GM21447 (cell line): ENCODE measurements around the gene HCFC1R1.

ENCODE experiments used
- ATAC-seq: cut with Tn5 transposase; IDR thresholded peaks from one replicate; pipeline ENCODE4 v1.9.1; 2021; ENCODE audit not compliant: unreplicated experiment

HCFC1R1 gene

DNA sequence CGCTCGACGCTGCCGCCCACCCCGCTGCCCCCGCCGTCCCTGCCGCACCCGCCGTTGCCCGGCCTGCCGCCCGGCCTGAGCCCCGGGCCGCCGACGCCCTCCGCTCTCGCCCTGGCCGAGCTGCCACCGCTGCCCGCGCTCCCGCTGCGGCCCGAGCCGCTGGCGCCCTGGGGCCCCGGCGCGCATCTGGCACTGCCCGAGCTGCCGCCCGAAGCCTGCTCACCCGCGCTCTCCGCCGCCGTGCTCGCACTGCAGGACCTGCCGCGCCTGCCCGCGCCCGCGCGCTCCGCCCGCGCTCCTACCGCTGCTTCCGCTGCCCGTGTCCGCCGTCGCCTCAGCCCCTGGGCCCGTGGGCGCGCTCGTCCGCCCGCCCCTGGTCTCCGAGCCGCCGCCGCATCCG is 19.4 kb downstream of the HCFC1R1 start:
- peak; percentile 1 for ATAC-seq

DNA sequence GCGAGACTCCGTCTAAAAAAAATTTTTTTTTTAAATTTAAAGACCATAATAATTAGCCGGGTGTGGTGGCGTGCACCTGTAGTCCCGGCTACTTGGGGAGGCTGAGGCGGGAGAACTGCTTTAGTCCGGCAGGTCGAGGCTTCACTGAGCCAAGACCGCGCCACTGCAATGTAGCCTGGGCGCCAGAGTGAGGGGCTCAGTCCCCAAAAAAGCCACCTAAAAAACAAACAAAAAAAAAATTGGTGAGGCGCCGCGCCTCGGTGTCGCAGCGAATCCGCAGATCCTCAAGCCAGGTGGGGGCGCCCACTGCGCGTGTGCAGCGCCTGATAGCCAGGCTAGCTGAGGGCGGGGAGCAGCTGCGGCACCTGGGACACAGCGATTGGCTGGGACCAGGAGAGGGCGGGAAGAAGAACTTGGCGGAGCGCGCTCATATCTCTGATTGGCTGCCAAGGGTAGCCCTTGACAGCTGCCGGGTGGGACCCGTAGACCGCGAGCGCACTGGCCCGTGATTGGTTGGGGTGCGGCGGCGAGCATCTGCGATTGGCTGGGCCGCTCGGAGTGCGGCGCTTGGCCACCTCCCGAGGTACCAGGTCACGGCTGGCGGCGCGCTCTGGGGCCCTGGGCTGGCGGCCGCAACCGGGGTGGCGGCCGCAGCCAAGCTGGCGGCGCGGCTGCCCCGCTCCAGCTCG is 20.0 kb downstream of the HCFC1R1 start:
- peak; percentile 95 for ATAC-seq

DNA sequence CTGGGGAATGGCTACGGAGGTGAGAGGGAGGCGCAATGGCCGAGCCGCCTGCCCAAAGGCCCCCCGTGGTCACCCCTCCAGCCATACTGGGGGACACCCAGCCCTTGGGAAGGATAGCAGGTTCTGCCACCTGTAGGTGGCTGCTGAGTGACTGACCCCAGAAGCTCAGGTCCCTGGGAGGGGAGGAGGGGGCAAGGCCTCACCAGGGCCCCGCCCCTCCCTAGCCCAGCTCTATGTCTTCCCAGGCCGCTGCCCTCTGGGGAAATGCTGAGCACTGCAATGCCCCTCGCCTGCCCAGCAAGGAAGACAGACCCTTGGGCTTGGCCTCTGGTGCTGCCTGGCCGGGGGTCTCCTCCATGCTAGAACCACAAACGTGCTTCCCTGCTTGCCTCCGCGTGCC is 22.4 kb downstream of the HCFC1R1 start:
- ATAC-seq: no peak

DNA sequence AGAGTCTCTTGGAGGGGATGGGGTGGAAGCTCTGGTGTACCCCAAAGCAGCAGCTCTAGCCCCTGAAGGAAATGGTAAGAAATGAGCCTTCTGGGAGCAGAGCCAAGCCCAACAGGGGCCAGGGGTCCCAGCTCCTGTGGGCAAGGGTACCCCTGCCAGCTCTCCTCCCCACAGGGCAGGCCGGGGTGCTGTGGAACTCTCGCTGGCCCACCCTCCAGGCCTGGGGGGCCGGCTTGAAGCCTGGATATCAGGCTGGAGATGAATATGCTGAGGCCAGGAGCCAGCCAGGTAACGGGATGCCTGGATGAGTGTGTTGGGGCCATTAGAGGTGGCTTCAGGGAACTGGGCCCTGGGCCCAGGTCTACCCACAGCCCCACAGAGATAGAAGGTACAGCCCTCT is 23.2 kb downstream of the HCFC1R1 start:
- ATAC-seq: no peak

DNA sequence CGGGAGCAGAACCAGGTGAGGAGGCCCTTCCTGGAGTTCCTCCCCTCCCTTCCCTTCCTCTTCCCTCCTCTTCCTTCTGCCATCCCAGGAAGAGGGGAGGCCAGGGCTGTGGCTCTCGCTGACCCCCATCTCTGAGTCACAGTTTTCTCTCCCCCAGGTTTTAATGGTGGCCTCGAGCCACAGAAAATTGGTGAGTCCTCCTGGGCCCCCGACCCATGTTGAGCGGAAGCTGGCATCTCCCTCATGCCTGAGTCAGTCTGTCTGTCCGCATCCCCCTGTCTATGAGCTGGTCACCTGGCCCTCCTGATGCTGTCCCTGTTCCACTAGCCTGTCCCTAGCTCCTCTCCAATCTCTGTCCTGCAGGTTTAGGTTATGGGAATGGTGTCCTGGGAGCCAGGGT is 23.8 kb downstream of the HCFC1R1 start:
- no peak for ATAC-seq

DNA sequence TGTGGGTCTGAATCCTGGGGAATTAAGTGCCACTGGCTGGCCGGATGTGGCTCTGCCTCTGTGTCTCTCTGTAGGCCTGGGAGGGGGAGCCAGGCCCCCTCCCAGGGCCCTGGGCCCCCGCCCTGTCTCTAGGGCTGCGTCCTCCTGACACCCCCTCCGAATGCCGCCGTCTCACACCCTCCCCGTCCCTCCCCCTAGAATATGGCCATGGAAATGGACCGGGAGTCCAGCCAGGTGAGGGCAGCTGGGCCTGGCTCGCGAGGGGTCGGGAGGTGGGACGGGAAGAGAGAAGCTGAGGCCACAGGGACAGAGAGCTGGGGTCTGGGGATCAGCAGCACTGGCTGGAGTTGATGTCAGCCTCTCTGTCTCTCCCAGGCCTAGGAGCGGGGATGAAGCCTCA is 27.4 kb downstream of the HCFC1R1 start:
- ATAC-seq: no peak

DNA sequence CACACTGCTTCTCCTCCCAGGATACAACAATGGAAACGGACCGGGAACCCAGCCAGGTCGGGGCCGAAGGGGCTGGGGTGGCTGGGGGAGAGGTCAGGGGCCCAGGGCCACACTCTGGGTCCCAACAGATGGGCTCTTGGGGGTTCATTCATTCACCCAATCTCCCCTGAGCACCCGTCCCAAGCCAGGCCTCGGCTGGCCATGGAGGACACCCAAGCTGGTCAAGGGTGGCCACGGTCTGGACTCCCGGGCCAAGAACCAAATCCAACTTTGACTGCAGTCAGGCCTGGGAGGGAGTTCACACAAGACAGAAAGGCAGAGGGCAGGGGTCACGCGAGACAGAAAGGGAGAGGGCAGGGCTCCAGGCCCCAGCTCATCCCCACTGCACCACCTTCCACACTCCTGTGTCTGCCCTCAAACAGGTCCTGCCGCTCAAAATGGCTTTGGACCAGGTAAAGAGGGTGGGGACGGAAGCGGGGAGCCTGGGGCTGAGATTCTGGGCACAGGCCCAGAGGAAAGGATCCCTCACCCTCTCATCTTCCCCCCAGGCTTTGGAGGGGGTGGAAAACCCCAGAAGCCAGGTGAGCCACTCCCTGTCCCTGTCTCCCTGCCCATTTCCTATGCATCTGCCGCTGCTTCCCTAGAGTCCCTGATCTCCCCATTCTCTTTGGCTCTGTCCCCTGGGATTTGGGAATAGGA is 31.2 kb downstream of the HCFC1R1 start:
- no peak for ATAC-seq

DNA sequence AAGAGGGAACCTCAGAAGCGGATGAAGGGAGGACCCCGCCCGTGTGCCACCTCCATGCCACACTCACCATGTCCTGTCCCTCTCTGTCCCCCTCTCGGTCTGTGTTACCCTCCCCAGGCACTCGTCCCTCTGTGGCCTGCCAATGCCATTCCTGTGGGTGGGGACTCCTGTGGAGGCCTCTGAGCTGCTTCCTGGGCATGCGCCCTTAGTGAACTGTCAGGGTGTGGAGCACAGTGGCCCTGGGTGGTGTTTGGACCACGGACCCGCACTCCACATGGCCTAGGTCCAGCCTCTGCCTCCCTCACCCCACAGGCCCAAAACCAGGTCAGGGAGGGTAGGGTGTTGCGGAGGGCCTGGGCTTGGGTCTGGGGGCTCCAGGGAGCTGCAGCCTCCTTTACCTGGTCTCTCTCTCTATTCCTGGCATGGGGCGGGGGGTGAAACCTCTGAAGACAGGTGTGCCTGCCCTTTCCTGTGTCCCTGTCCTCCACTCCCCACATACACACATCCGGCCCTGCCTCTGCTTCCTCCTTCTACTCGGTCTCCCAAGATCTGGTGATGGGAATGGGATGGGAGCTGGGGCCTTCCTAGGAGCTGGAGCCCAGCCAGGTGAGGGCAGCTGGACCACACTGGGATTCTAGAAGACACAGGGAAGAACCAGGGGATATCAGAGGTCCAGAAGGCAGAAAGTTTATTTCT is 32.0 kb downstream of the HCFC1R1 start:
- ATAC-seq: no peak

DNA sequence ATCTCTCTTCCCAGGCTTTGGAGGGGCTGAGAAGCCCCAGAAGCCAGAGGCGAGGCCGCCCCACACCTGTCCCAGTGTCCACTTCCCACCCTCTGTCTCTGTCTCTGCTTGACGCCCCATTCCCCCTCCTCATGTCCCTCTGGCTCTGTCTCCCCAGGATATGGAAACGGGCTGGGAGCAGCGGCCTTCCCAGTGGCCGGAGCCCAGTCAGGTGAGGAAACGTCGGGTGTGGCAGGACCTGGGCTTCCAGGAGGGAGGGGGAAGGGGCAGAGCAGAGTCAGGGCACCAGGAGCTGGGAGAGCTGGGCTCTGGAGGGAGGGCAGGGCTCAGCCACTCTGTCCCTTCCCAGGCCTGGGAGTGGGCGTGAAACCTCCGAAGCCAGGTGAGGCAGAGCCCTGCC is 32.9 kb downstream of the HCFC1R1 start:
- ATAC-seq: no peak

DNA sequence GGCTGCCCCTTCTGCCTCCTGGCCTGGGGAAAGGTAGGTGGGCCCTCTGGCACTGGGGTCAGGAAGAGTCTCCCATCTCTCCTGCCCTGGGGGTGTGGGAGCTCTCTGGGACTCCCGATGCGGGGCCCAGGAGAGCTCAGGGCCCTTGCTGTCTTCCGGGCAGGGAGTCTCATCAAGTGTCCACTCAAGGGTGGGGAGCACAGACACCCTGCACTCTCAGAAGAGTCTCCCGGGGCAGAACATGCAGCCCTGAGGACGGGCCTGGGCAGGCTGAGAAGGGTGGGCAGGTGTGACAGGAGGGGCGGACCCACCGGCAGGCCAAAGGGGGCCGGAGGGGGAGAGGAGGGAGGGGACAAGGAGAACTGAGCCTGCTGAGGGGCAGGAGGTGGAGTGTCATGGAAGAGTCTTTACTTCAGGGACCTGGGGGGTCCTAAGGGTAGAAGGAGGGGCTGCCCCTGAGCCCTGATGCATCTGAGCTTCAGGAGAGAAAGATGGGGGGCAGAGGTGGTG is 35.1 kb downstream of the HCFC1R1 start:
- no peak for ATAC-seq

DNA sequence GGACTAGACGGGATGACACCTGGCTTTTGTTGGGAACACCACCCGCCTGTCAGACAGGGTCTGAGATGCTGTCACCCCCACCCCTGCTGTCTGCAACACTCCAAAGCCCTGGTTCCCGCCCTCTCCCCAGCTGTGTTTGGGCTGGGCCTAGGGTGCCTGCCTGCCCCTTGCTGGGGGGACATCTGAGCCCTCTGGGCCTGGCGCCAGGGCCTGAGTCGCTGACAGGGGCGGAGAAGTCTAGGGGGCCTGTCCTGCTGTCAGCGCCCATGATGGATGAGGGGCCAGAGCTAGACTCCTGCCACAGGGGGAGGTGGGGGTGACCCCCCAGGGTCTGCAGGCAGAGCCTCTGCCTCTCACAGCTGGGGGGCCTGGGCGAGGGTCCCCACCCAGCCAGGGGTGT is 35.9 kb downstream of the HCFC1R1 start:
- no peak for ATAC-seq

DNA sequence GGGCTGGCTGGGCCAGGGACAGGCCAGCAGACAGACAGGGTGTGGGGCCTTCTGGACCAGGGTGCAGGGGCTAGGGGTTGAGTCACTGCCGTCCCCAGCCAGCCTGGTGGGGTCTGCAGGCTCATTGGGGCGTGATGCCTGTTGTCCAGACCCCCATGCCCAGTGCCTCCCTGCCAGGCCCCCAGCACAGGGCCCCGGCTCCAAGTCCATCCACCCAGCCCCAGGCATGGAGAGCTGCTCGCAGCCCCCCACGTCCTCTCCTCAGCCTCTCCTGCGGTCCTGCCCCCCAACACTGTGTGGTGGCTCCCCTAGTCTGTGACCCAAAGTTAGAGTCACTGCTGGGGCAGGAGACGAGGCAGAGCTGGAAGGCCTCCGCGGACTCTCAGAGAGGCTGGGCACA is 36.5 kb downstream of the HCFC1R1 start:
- no peak for ATAC-seq

DNA sequence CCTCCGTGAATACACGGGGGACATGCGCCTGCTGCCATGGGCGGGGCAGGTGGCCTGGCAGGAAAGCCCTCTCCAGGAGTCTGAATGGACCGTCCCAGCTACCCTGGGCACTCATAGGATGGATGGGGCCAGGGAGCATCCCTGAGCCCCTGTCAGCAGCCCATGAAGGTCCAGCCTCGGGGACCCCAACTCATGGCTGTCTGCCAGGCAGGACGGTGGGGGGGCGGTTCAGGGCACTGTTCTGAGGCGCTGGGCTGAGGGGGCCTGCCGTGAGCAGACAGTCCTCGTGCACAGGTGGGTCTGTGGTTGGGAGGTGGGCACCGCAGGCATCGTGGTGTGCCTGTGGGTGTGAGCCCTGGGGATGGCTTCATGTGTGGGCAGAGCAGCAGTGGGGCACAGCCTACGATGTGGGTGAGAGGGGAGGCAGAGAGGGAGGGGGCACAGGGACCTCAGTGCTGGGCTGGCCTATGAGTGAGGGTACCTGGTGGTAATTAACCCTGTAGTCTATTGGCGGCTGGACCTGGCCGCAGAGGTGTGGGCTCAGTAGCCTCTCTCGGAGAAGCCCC is 37.0 kb downstream of the HCFC1R1 start:
- ATAC-seq: no peak

DNA sequence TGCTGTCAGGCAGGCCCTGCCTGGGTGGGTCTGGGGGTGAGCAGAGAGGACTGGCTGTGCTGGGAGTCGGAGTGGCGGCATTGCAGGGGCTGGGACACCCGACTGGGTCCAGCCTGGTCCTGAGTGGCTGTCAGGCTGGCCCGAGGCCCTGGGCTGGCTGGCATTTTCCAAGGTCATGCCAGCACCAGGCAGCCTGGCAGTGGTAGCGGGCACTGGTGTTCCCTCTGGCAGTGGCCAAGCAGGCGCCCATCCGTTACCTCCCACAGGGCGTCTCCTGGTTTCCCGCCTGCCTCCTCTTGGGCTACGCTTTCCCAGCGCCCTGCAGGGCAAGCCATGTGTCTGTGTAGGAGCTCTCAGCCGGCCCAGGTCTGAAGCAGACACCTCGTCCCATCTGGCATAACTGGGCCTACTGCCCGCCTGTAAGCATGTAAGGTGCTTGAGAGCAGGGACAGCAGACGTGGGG is 37.8 kb downstream of the HCFC1R1 start:
- ATAC-seq: no peak

DNA sequence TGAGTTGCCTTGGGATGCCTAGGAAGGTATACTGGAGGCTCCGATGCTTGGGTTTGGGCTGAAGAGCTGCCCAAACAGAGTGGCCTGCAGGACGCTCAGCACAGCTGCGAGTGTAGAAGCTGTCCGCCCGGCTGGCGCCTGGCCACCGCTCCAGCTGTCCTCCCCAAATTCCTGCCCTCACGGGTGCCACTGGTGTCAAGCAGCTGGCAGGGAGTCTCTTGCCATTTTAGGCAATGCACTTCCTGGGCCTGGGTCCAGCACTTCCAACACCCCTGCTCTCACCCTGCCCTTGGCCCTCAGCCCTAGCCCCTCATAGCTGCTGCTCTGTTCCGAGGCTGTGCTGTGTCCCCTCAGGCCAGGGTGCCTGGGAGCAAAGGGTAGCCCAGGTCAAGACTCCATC is 38.3 kb downstream of the HCFC1R1 start:
- no peak for ATAC-seq

DNA sequence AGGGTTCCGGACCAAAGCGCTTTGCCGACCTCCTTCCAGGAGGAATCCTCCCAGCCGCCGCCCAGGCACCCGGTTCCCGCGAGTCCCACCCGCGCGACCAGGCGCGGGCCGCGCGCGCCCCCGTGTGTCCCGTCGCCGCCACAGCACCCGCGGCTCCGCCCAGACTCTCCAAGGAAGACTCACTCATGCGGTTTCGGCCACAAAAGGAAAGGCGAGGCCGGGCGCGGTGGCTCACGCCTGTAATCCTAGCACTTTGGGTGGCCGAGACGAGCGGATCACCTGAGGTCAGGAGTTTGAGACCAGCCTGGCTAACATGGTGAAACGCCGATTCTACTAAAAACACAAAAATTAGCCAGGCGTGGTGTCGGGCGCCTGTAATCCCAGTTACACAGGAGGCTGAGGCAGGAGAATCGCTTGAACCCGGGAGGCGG is 40.0 kb downstream of the HCFC1R1 start:
- no peak for ATAC-seq

DNA sequence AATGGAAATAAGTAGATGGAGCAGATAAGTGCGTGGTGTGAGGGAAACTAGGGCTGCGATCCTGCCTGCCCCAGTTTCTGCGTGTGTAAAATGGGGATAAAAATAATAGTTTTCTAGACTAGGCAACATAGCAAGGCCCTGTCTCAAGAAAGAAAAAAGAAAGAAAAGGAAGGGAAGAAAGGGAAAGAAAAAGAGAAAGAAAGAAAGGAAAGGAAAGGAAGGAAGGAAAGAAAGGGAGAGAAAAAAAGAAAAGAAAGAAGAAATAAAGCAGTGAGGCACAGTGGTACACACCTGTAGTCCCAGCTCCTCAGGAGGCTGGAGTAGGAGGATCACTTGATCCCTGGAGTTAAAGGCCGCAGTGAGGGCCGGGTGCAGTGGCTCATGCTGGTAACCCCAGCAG is 41.3 kb downstream of the HCFC1R1 start:
- no peak for ATAC-seq

DNA sequence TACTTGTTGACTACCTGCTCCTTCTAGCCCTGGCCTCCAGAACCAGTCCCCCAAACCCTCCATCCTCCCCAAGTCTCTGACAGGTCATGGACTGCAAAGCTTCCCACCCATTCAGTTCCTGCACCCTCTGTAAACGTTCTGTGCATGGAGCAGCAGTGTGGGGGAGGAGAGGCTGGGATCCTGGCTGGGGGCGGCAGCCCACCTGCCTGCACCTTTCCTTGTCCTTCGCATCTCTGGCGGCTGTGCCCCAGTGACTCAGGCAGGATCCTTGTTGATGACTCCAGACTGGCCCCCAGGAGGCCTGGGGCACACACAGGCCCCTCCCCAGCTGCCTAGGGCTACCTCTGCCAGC is 41.9 kb downstream of the HCFC1R1 start:
- ATAC-seq: no peak

DNA sequence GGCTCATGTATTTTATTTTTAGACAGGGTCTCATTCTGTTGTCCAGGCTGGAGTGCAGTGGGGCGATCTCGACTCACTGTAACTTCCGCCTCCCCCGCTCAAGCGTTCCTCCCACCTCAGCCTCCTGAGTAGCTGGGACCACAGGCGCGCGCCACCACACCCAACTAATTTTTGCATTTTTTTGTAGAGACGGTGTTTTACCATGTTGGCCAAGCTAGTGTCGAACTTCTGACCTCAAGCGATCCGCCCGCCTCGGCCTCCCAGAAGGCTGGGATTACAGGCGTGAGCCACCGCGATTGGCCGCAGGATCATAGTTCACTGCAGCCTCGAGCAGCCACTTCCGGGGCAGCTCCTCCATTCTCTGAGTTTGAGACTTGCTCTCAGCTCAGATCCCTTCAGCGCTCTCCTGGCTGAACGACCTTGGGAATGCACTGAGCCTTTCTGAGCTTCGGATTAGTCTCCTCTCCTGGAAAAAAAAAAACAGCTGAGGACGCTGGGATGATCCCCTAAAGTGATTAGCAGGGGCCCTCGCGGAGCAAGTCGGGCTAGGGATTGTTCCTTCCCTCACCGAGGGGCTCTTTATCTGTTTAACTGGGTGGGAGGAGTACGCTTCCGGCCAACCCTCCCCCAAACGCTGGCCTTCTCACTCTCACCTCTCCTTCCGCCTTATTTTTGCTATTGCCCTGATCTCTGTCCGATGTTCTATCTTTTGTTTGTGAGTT is 42.4 kb downstream of the HCFC1R1 start:
- ATAC-seq: no peak

DNA sequence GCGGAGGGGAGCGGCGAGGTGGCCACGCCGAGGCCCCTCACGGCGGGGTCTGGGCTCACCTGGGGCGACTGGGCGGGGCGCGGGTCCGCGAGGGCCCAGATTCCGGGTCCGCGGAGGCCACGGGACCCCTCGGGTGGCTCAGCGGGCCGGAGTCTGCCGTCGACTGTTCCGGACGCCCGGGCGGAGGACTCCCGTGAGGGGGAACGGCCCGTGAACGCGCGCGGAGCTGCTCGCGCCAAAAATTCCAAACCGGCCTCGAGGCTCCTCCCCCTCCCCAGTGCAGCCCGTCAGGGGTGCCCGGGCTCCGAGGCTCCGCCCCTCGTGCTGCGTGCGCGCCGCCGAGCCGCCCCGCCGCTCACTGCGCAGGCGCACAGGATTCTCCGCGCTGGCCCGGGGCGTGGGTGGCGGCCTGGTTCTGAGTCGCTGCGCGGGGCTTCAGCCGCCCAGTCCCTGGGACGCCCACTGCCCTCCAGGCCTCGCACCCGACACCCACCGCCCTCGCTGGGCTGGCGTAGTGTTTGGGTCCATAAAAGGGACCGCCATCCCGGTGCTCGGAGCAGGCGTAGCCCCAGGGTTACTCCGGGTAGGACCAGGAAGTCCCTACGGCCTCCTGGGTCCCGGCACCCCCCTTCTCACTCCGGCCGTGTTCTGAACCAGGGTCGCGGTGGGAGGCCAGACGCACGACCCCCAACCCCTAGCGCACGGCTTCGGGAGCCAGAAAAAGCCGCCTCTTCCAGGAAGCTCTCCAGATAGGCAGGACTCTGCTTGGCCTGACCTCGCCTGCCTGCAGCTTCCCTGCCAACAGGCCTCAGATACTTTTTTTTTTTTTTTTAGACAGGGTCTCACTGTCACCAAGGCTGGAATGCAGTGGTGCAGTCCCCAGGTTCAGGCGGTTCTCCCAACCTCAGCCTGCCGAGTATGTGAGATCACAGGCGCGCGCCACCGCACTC is 43.2 kb downstream of the HCFC1R1 start, which contains the start of gene PKMYT1:
Gene PKMYT1, minus strand, starts transcription at position 220 of the 950 bp plus-strand sequence. CDS start 789 bp downstream, outside the sequence.
- peak; percentile 59 for ATAC-seq
